ENCODE results near the gene DAB2IP.

DNA sequence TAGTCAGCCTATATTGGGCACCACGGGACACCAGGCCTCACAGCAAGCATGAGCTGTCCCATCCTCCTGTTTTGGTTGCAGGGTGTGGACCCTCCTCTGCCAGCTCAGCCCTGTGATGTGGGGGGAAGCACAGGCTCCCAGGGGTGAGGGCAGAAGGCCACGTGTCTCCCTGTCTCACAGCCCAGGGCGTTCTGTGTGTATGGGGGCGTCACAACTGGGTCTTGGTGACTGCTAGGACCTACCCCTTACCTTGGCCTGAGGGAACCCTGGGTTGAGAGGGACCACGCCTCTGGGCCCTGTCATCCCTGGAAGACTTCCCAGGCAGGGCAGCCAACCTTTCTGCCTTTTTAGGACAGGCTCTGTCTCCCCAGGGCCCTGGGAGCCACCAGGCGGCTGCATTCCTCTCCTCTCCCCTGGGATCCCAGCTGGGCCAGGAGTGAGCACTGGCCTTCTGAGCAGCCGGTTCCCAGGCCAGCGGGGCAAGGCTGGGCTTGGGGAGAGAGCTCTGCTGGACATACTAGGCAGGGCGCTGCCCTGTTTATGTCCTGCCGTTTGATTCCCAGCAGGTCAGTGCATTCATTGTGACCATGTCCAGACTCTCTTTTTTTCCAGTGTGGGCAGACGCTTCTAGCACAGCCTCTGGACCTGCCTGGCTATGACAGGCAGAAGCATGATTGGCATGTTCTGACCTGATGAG is 97.4 kb downstream of the DAB2IP start:
- TF ChIP-seq, protein P1, sequence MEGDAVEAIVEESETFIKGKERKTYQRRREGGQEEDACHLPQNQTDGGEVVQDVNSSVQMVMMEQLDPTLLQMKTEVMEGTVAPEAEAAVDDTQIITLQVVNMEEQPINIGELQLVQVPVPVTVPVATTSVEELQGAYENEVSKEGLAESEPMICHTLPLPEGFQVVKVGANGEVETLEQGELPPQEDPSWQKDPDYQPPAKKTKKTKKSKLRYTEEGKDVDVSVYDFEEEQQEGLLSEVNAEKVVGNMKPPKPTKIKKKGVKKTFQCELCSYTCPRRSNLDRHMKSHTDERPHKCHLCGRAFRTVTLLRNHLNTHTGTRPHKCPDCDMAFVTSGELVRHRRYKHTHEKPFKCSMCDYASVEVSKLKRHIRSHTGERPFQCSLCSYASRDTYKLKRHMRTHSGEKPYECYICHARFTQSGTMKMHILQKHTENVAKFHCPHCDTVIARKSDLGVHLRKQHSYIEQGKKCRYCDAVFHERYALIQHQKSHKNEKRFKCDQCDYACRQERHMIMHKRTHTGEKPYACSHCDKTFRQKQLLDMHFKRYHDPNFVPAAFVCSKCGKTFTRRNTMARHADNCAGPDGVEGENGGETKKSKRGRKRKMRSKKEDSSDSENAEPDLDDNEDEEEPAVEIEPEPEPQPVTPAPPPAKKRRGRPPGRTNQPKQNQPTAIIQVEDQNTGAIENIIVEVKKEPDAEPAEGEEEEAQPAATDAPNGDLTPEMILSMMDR (IDR thresholded peaks at IDR 0.05; ENCODE audit: low read depth, low read length, poor library complexity, severe bottlenecking) = no peak
- no peak for TF ChIP-seq EZH2phosphoT487 (IDR thresholded peaks at IDR 0.05; ENCODE audit: borderline replicate concordance, low read length)
